GM19239 (cell line): ENCODE results near the gene ITGAX.
A peak's percentile ranks its signal among the peaks of the same experiment; 100 is the strongest.
"Not testable (repeated sequence)": the region's sequence is repeated elsewhere in the genome, so short reads cannot be mapped to it uniquely, and the experiment has no call there.

Experiments
- DNase-seq: peaks from one replicate; pipeline ENCODE4 v3.0.0; 2011; ENCODE audit warnings: low spot score; ENCODE audit not compliant: insufficient read length
- FAIRE-seq: peaks from 2 replicates; lab custom pipeline; 2011; peaks lifted over from hg19 to GRCh38; lab: Jason Lieb, UNC

The ITGAX gene

DNA sequence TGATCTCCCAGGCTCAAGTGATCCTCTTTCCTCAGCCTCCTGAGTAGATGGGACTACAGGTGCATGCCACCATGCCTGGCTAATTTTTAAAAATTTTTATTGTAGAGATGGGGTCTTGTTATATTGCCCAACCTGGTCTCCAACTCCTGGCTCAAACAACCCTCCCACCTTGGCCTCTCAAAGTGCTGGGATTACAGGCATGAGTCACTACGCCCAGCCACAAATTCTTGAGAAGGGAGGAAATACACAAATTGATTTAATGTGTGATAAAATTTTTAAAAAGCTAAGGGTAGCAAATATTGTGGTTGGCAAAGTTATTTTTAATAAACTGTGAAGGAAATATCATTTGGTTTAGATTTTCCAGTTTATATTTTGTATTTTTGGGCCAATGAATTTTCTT is 47.7 kb downstream of the ITGAX start:
- DNase-seq (no peak), FAIRE-seq (no peak)

DNA sequence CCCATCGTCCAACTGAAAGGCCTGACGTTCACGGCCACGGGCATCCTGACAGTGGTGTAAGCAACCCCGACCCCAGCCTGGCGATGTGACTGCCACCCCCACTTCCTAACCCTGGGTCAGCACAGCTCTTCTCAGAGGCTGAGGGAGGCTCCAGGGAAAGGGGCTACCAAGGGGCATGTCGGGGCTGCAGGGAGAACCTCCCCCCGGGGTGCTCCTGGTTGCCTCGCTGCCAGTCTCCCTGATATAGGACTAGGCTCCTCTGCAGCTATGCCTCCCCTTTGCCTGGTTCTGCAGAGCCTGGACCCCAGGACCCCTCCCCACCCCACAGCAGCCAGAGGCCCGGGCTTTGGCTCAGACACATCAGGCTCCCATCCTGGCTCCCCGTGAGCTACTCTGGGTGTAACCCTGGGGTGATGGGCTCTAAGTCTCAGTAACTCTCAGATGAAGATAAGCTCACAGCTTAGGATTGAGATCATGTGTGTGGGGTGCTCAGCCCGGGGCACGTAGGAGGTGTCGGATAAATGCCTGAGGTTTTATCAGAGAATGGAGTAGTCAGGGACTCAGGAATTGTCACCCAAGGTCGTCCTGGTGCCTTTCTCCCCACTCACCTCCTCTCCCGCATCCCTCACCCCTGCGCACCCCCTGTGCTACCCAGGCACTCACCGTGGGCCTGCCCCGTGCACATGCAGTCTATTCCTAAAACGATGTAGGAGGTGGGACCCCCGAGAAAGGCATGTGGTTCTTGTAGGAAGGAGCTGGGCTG is 48.8 kb downstream of the ITGAX start:
- no peak for DNase-seq
- FAIRE-seq = no peak

DNA sequence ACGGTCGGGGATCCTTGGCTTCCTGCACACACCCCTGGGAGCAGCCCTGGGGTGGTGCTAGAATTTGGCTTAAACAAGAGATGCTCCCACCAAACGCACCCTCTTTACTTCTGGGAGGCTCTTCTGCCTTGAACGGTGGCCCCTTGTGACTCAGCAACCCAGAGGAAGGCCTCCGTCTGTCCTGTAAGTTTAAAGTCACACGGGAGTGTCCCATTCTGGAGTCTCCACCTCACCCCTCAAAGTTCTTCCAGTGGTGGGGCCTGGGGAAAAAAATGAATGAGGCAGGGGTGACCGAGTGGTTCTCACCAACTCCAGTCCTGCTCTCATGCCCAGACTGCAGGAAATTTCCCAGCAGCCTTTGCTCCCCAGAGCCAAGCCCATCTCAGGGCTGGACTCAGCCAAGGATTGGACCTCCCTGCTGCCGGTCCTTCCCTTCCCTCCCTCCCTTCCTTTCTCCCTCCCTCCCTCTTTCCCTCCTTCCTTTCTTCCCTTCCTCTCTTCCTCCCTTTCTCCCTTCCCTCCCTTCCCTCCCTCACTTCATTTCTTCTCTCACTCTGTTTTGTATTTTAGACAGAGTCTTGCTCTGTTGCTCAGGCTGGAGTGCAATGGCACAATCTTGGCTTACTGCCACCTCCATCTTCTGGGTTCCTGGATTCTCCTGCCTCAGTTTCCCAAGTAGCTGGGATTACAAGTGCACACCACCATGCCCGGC is 49.5 kb downstream of the ITGAX start:
- no peak for FAIRE-seq

DNA sequence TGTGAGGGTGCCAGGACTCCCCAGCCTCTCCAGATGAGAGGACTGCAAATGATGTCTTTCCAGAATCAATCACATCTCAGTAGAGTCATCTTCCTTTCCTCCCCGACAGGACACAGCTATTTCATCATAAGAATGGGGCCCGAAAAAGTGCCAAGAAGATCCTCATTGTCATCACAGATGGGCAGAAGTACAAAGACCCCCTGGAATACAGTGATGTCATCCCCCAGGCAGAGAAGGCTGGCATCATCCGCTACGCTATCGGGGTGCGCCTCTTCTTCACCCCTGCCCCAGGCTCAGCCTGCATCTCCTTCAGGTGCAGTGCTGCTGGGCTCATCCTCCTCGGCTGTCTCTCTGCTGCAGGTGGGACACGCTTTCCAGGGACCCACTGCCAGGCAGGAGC is 52.4 kb downstream of the ITGAX start:
- no peak for DNase-seq

More for the DNA sequence above, 49.5 kb downstream of the ITGAX start:
- DNase-seq = no peak

DNA sequence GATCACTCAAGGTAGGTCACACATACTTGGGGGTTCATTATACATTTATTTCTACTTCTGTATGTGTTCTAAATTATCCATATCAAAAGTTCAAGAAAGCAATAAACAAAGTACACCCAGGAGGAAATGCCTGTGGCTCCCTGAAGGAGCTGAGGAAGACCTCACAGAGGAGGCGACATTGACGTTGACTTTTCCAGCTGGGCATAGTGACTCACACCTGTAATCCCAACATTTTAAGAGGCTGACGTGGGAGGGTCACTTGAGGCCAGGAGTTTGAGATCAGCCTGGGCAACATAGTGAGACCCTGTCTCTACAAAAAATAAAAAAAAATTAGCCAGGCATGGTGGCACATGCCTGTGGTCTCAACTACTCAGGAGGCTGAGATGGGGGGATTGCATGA is 54.5 kb downstream of the ITGAX start:
- FAIRE-seq = no peak

More for the DNA sequence above, 52.4 kb downstream of the ITGAX start:
- no peak for FAIRE-seq

GRCh38 chr16:31410082-31410481 is 55.1 kb downstream of the ITGAX start:
- DNase-seq (no peak), FAIRE-seq (no peak)

More for the DNA sequence above, 54.5 kb downstream of the ITGAX start:
- DNase-seq = no peak

DNA sequence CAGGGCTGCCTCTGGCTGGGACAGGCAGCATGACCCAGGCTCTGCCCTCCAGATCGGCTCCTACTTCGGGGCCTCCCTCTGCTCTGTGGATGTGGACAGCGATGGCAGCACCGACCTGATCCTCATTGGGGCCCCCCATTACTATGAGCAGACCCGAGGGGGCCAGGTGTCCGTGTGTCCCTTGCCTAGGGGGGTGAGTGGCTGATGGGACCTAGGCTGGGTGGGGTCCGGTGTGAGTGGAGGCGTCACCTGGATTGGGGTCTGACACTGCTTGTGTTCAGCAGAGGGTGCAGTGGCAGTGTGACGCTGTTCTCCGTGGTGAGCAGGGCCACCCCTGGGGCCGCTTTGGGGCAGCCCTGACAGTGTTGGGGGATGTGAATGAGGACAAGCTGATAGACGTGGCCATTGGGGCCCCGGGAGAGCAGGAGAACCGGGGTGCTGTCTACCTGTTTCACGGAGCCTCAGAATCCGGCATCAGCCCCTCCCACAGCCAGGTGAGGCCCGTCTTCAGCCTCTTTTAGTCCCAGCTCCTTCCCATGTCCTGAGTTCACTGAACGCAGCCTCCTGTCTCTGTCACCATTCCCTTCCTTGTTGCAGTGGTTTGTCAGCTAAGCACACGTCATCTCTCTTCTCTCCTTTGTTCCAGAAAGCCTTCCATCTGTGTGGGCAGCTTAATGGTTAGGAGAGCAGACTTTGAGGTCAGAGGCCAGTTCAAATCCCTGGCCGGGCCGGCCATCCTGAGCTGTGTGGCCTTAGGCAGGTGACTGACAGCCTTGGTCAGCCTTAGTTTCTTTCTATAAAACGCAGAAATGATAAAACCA is 56.3 kb downstream of the ITGAX start:
- FAIRE-seq (no peak), DNase-seq (no peak)

DNA sequence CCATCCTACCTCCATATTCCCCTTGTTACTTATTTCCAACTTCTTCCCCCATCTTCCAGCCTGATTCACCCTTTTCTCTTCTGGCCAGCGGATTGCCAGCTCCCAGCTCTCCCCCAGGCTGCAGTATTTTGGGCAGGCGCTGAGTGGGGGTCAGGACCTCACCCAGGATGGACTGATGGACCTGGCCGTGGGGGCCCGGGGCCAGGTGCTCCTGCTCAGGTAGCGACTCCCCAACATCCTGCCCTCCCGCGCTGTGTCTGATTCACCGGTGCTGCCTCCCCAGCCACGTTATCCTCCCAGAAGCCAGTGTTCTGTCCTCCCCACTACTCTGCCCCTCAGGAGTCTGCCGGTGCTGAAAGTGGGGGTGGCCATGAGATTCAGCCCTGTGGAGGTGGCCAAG is 57.8 kb downstream of the ITGAX start:
- DNase-seq = no peak
- FAIRE-seq = no peak

GRCh38 chr16:31413381-31413780 is 58.4 kb downstream of the ITGAX start:
- no peak for FAIRE-seq
- DNase-seq = no peak

- DNase-seq = no peak
- FAIRE-seq = no peak
These were observed 59.0 kb downstream of the ITGAX start for GRCh38 chr16:31413943-31414342.

GRCh38 chr16:31414706-31415105 is 59.7 kb downstream of the ITGAX start:
- FAIRE-seq (no peak), DNase-seq (no peak)

GRCh38 chr16:31416371-31416770 is 61.4 kb downstream of the ITGAX start:
- DNase-seq (no peak), FAIRE-seq (no peak)

GRCh38 chr16:31417036-31417435 is 62.1 kb downstream of the ITGAX start:
- not testable (repeated sequence) for DNase-seq, FAIRE-seq

GRCh38 chr16:31417916-31418315 is 62.9 kb downstream of the ITGAX start:
- FAIRE-seq = no peak
- DNase-seq = no peak

DNA sequence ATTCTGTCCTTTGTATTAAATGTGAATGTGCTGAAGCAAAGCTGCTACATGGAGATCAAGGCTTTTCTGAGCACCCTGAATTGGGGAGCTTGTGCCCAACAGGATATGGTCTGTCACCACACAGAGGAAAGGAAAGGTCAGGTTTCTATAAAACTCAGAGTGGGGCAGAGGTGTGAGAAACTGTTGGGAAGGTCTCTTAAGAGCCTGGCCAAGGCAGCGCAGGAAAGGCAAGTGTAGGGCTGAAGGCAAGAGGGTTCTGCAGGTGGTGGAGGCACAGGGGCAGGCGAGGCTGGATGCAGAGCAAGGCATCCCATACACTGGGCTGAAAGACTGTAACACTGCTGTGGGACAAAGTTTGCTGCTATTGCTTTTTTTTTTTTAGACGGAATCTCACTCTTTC is 65.1 kb downstream of the ITGAX start:
- DNase-seq (no peak), FAIRE-seq (no peak)

GRCh38 chr16:31421587-31421986 is 66.6 kb downstream of the ITGAX start:
- no peak for DNase-seq
- no peak for FAIRE-seq

GRCh38 chr16:31423241-31423640 is 68.3 kb downstream of the ITGAX start:
- no peak for FAIRE-seq
- DNase-seq = no peak

DNA sequence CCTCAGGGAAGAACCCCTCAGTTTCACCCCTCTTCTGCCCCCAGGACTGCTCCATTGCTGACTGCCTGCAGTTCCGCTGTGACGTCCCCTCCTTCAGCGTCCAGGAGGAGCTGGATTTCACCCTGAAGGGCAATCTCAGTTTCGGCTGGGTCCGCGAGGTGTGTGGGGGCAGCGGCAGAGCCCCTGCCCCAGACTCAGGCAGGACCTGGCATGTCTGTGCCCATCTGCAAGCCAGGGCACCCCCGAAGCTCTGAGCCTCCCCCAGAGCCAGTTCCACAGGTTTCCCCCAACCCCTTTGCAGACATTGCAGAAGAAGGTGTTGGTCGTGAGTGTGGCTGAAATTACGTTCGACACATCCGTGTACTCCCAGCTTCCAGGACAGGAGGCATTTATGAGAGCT is 68.8 kb downstream of the ITGAX start:
- FAIRE-seq = no peak
- no peak for DNase-seq

DNA sequence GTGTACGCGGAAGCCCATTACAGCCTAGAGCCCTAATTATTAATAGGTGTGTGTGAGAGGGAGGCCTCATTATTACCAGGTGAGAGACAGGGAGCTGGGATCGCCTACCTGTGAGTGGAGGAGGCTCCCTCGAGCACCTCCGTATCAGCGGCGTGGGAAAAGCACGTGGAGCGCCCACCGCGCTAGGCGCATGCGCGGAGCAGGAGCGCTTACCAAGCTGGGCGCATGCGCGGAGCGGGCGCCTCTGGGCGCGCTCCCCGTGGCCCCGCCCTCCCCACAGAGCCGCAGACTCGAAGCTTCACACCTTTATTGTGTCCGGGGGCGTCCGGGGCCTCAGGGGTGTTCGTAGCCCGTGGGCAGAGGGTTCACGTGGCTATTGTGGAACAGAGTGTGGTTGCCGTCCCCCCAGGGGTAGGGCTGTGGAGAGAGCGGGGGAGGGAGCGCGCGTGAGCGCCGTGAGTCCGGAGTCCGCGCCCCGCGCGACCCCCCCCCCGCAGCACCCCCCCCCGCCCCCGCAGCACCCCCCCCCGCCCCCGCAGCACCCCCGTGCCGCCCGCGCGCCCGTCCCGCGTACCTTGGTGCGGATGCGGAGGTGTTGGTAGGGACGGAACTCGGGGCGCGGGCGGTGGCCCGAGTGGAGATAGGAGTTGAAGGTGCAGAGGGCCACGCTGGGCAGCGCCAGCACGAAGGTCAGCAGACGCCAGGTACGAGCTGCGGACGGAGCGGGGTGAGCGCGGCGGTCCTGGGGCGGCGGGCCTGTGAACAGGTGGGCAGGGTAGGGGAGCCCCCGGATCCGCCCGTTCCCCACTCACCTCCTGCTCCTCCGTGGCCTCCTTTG is 72.7 kb downstream of the ITGAX start:
- FAIRE-seq (no peak), DNase-seq (peak; percentile 58)

DNA sequence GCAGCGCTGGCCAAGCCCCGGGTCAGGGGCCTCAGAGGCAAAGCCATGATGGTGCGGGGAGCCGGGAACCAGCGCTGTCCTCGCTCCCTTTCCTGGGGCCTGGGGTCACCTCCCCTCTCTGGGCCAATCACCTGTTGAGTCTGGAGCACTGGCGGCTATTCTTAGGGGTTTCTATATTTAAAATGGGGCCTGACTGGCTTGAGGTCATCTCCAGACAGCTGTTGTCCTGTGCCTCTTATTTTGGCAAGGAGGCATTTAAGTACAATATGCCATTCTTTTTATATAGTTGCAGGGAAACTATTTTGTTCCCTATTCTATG is 73.3 kb downstream of the ITGAX start, which contains the start of gene COX6A2:
TSS of gene COX6A2 (minus strand) at position 82 of the 319 bp plus-strand sequence. CDS start at position 47, 35 bp downstream.
- DNase-seq (no peak), FAIRE-seq (no peak)
